ENCODE data around the gene PLSCR3. TPM values are rescaled to one million over a fixed set of nuclear protein-coding genes. Genes with fewer than 3 reads are reported as not detected.
A peak's percentile ranks its signal among the peaks of the same experiment; 100 is the strongest.
"Not testable (repeated sequence)": the region's sequence is repeated elsewhere in the genome, so short reads cannot be mapped to it uniquely, and the experiment has no call there.

Gene PLSCR3
- total RNA-seq, 2 experiments from 2014 or later: 78.2 to 87.0 TPM

DNA sequence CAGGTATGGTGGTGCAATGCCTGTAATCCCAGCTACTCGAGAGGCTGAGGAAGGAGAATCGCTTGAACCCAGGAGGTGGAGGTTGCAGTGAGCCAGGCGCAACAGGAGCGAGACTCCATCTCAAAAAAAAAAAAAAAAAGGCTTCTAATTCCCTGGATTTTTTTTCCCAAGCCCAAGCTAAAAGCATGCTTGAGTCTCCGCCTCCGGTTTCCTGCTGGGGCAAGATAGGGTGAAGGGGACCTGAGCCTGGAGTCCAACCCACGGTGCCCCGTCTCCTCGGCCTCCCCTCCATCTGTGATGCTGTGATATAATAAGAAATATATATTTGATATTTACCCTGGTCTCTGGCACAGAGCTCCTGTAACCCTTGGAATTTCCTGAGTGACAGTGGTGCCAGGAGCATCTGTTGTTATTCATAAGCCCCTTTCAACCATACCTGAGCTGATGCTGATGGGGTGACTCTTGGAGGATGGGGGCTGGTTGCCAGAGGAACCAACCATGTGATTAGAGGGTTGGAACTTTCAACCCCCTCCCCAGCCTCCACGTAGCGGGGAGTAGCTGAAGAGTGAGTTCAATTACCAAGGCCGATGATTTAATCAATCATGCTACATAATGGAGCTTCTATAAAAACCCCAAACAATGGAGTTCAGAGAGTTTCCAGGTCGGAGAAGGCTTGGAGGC, 26.3 kb downstream of the PLSCR3 start:
- Mint-ChIP-seq H3K27me3 (no peaks in the 10 kb centered on the region), H3K4me3 (no peak overlapping the region), H3K4me1 (ENCODE audit: low read depth) (no peaks in the 10 kb centered on the region), H3K36me3 (no peaks in the 10 kb centered on the region), H3K9me3 (no peaks in the 10 kb centered on the region), H3K27ac (no peak overlapping the region)
- CTCF ChIA-PET: interaction anchor here (0.6 to 1.4 kb wide), 3 partner anchors 12 to 147 kb away, joined by 3 to 8 read pairs (median 3); no protein-coding TSS in a partner anchor
- no peak for DNase-seq
- intact Hi-C loops (cut with micrococcal nuclease): no loop called here
- POLR2A ChIA-PET: no interaction called here

DNA sequence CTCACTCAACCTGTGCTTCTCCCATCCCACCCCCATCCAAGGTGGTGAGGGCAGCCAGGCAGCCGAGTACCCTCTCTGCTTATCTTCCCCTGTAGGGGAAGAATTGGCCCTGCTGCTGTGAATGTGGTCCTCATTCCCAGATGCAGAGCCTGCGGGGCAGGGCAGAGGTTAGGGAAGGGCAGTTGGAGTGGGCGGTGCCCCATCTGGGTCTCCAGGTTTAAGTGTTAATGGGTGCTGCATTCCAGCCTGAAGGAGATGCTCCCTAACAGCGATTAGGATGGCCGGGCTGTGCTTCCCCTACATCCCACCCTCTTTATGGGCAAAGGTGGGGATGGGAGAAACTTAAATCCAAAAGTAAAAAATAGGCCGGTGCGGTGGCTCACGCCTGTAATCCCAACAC, 27.2 kb downstream of the PLSCR3 start:
- intact Hi-C loops (cut with micrococcal nuclease): no loop called here
- H3K36me3 Mint-ChIP-seq: no peaks in the 10 kb centered on the region
- H3K4me3 Mint-ChIP-seq: no peak overlapping the region
- no peak overlapping the region for H3K27ac Mint-ChIP-seq
- no peaks in the 10 kb centered on the region for H3K9me3 Mint-ChIP-seq
- no peak for DNase-seq
- H3K27me3 Mint-ChIP-seq: no peaks in the 10 kb centered on the region
- no peaks in the 10 kb centered on the region for H3K4me1 Mint-ChIP-seq (ENCODE audit: low read depth)
- ChIA-PET CTCF (interaction anchor here (1.3 to 1.4 kb wide), 2 partner anchors 11 to 148 kb away, joined by 3 to 8 read pairs; no protein-coding TSS in a partner anchor), POLR2A (no interaction called here)

DNA sequence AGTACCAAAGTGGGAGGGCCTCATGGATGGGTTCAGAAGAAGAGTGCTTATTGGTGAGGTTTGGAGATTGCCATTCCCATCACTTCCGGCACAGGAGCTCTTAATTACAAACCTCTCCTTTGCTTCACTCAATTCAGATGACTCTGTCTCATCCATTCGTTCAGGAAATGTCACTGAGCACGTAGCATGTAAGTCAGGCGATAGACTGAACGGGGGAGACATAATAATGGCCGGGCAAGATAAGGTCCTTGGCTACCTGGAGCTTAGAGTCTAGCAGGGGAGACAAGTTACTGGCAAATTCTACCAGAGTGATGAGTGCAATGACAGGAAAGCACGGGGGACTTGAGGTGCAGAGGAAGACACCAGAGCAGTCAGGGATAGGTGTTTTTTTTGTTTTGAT, 28.4 kb downstream of the PLSCR3 start:
- DNase-seq; H3K4me1 Mint-ChIP-seq (ENCODE audit: low read depth); H3K4me3 Mint-ChIP-seq; POLR2A ChIA-PET; CTCF ChIA-PET; H3K27me3 Mint-ChIP-seq; H3K36me3 Mint-ChIP-seq; H3K27ac Mint-ChIP-seq; H3K9me3 Mint-ChIP-seq; intact Hi-C loops (cut with micrococcal nuclease): not testable (repeated sequence)

DNA sequence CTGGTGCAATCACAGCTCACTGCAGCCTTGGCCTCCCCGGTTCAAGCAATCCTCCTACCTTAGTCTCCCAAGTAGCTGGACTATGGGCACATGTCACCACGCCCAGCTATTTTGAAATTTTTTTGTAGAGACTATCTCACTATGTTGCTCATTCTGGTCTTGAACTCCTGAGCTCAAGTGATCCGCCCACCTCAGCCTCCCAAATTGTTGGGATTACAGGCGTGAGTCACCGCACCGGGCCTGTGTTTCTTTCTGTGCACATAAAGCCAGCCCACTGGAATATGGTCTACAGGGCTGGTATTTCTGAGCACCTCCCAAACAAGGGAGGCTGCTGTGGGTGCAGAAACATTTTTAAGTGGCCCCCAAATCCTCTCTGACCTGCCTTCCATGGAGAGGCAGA, 31.0 kb downstream of the PLSCR3 start:
- CTCF ChIA-PET: interaction anchor here (0.8 to 1.3 kb wide), 2 partner anchors 73 to 197 kb away, joined by 3 read pairs; no protein-coding TSS in a partner anchor
- no peaks in the 10 kb centered on the region for H3K36me3 Mint-ChIP-seq

DNA sequence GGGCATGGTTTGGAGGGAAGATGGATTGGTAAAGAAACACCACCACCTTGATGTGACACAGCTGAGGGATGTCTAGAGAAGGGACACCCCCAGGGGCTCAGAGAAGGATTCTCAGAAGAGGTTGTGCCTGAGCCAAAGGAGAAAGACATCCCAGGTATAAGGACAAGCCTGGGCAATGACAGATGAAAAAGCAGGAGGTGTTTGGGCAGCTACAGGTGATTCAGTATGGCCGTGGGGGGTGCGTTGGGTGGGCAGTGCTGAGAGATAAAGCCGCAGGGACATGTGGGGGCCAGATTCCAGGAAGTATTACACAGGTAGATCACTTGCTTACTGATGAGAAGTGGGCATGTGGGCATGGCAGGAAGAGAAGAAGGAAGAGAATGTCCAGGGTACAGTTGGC, 32.4 kb downstream of the PLSCR3 start:
- Mint-ChIP-seq H3K4me1 (ENCODE audit: low read depth) (no peaks in the 10 kb centered on the region), H3K9me3 (no peaks in the 10 kb centered on the region), H3K27ac (no peak overlapping the region), H3K27me3 (no peaks in the 10 kb centered on the region), H3K4me3 (no peak overlapping the region), H3K36me3 (no peaks in the 10 kb centered on the region)
- DNase-seq: no peak
- intact Hi-C loops (cut with micrococcal nuclease): no loop called here
- ChIA-PET CTCF (interaction anchor here (0.6 to 1.4 kb wide), 4 partner anchors 8 to 161 kb away, joined by 3 read pairs; no protein-coding TSS in a partner anchor), POLR2A (no interaction called here)

More for the DNA sequence above, 31.0 kb downstream of the PLSCR3 start:
- Mint-ChIP-seq H3K27me3 (no peaks in the 10 kb centered on the region), H3K27ac (no peak overlapping the region), H3K4me1 (ENCODE audit: low read depth) (no peaks in the 10 kb centered on the region), H3K4me3 (no peak overlapping the region), H3K9me3 (no peaks in the 10 kb centered on the region)
- no peak for DNase-seq
- intact Hi-C loops (cut with micrococcal nuclease): no loop called here
- POLR2A ChIA-PET: no interaction called here

DNA sequence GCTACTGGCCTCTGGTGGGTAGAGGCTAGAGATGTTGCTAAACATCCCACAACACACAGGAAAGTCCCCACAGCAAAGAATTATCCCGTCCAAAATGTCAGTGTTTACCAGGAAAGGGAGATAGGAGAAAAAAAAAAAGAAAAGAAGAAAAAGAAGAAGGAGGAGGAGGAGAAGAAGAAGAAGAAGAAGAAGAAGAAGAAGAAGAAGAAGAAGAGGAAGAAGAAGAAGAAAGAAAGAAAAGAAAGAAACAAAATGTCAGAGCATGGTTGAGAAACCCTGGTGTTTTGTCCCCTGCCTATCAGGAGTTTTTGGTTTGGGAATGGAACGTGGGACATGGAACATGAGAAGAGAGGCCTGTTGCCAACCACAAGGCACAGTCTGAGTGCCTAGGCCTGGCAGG, 36.9 kb downstream of the PLSCR3 start:
- intact Hi-C loops (cut with micrococcal nuclease): loop anchor here (2.0 kb wide), 2 partner anchors 77 to 203 kb away; partner anchors contain the start of genes SENP3 and TMEM102
- Mint-ChIP-seq H3K4me3 (no peak overlapping the region), H3K9me3 (no peaks in the 10 kb centered on the region), H3K27ac (no peak overlapping the region), H3K27me3 (no peaks in the 10 kb centered on the region), H3K4me1 (ENCODE audit: low read depth) (peaks cover 19% of the 10 kb centered on the region), H3K36me3 (peaks cover 4% of the 10 kb centered on the region)
- no peak for DNase-seq
- ChIA-PET POLR2A (no interaction called here), CTCF (interaction anchor here (0.7 to 3.6 kb wide), 4 partner anchors 56 to 157 kb away, joined by 3 to 19 read pairs (median 4); partner anchors contain the start of genes ELP5 and SPEM2)

DNA sequence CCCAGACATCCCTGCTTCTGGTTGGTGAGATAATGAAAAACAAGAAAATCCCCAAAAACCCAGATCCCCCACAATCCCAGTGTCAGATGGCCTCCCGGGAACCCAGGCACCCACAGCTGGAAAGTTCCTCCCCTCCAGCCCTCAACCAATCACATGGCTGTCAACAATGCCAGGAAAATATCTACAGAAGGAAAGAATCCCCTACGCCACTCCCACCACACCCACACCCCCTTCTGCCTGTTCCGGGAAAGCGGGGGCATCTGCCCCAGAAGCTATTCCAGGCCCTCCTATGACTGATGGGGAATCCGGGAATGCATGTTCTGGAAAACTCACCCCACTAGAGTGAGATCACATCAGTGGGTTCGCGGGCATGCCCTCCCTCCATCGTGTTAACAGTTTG, 37.6 kb downstream of the PLSCR3 start:
- no peaks in the 10 kb centered on the region for H3K9me3 Mint-ChIP-seq
- H3K36me3 Mint-ChIP-seq: peaks cover 5% of the 10 kb centered on the region
- POLR2A ChIA-PET: no interaction called here
- DNase-seq: no peak
- CTCF ChIA-PET: interaction anchor here (1.0 to 4.0 kb wide), 19 partner anchors 11 to 238 kb away, joined by 3 to 71 read pairs (median 7); partner anchors contain the start of genes ACAP1, CHRNB1, FGF11 and NEURL4
- H3K27ac Mint-ChIP-seq: no peak overlapping the region
- intact Hi-C loops (cut with micrococcal nuclease): loop anchor here (2.0 kb wide), 2 partner anchors 78 to 204 kb away; partner anchors contain the start of genes SENP3 and TMEM102
- no peaks in the 10 kb centered on the region for H3K27me3 Mint-ChIP-seq
- H3K4me3 Mint-ChIP-seq: no peak overlapping the region
- peaks cover 21% of the 10 kb centered on the region for H3K4me1 Mint-ChIP-seq (ENCODE audit: low read depth)

DNA sequence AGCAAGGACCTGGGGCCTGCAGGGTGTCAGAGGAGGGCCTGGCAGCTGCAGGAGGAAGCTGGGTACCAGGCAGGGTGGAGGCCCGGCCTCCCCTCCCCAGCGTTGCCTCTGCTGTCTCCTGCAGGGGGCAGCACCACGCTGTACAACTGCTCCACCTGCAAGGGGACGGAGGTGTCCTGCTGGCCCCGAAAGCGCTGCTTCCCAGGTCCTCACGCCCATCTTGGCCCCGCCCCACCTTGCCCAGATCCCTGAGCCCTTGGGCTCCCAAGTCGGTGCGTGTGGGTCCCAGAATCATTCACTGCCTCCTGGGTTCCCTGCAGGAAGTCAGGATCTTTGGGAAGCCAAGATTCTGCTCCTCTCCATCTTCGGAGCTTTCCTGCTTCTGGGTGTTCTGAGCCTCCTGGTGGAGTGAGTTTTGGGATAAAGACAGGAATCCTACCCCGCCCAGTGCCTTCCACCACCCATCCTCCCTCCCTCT, 38.2 kb downstream of the PLSCR3 start:
- Mint-ChIP-seq H3K4me3 (no peak overlapping the region), H3K27ac (no peak overlapping the region), H3K27me3 (no peaks in the 10 kb centered on the region), H3K4me1 (ENCODE audit: low read depth) (peaks cover 24% of the 10 kb centered on the region), H3K9me3 (no peaks in the 10 kb centered on the region), H3K36me3 (peaks cover 8% of the 10 kb centered on the region)
- DNase-seq: peak; percentile 92
- intact Hi-C loops (cut with micrococcal nuclease): loop anchor here (2.0 kb wide), 2 partner anchors 79 to 205 kb away; partner anchors contain the start of genes SENP3 and TMEM102
- ChIA-PET CTCF (interaction anchor here (0.6 to 4.0 kb wide), 58 partner anchors 10 to 332 kb away, joined by 3 to 71 read pairs (median 4); partner anchors contain the start of genes ACAP1, CHRNB1, FGF11 and GPS2), POLR2A (interaction anchor here (0.7 to 1.1 kb wide), 4 partner anchors 19 to 331 kb away, joined by 3 to 4 read pairs (median 4); partner anchors contain the start of gene TP53)

DNA sequence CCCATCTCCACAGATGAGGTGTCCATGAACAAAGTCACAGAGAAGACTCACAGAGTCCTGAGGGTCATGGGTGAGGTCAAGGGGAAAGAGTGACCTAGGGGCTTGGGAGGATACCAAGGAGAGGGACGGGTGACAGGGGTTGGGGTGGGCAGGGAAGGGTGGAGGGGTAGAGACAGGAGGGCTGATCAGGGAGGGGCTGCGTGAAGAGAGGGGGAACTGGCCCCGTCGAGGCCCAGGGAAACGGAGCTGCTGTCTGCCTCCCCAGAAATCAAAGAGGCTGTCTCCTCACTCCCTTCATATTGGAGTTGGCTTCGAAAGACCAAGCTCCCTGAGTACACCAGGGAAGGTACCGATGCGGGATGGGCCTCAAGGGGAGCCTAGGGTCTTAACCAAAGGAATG, 38.8 kb downstream of the PLSCR3 start:
- Mint-ChIP-seq H3K27me3 (no peaks in the 10 kb centered on the region), H3K36me3 (peaks cover 11% of the 10 kb centered on the region), H3K4me3 (no peak overlapping the region), H3K27ac (no peak overlapping the region), H3K4me1 (ENCODE audit: low read depth) (peaks cover 29% of the 10 kb centered on the region), H3K9me3 (no peaks in the 10 kb centered on the region)
- DNase-seq: no peak
- ChIA-PET POLR2A (interaction anchor here (0.7 to 2.1 kb wide), 5 partner anchors 18 to 331 kb away, joined by 3 to 7 read pairs (median 4); partner anchors contain the start of genes ACAP1 and TP53), CTCF (interaction anchor here (0.6 to 4.0 kb wide), 56 partner anchors 9 to 333 kb away, joined by 3 to 71 read pairs (median 4); partner anchors contain the start of genes ACAP1, FGF11, GPS2 and MPDU1)
- intact Hi-C loops (cut with micrococcal nuclease): no loop called here

DNA sequence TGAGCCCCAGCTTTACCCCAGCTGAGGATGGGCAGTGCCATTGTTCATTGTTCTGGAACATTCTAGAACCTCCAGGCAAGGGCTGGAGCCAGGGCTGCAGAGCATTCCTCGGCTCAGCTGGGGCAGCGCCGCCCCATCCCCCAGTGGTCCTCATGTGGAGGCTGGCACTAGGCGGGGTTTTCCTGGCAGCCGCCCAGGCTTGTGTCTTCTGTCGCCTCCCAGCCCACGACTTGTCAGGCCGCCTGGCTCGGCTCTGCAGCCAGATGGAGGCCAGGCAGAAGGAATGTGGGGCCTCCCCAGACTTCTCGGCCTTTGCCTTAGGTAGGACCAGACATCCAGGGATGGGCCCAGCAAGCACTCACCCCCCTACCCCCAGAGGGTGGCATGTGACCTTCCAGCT, 39.3 kb downstream of the PLSCR3 start, which contains the start of gene TMEM95:
TMEM95 (plus strand) TSS at position 104 of the 400 bp plus-strand sequence; CDS start at position 153, 49 bp downstream.
- DNase-seq: no peak
- no peak within 1 kb of the TSS for H3K27ac Mint-ChIP-seq
- CTCF ChIA-PET: interaction anchor here (0.8 to 4.0 kb wide), 29 partner anchors 10 to 333 kb away, joined by 3 to 71 read pairs (median 5); partner anchors contain the start of genes ACAP1, GPS2, NEURL4 and PLSCR3
- H3K36me3 Mint-ChIP-seq: peaks cover 14% of the 10 kb centered on the region
- no peak within 1 kb of the TSS for H3K4me3 Mint-ChIP-seq
- intact Hi-C loops (cut with micrococcal nuclease): no loop called here
- H3K9me3 Mint-ChIP-seq: no peaks in the 10 kb centered on the region
- peaks cover 34% of the 10 kb centered on the region for H3K4me1 Mint-ChIP-seq (ENCODE audit: low read depth)
- H3K27me3 Mint-ChIP-seq: no peaks in the 10 kb centered on the region
- POLR2A ChIA-PET: interaction anchor here (0.7 to 2.1 kb wide), 4 partner anchors 18 to 206 kb away, joined by 3 to 7 read pairs (median 4); partner anchors contain the start of gene ACAP1

DNA sequence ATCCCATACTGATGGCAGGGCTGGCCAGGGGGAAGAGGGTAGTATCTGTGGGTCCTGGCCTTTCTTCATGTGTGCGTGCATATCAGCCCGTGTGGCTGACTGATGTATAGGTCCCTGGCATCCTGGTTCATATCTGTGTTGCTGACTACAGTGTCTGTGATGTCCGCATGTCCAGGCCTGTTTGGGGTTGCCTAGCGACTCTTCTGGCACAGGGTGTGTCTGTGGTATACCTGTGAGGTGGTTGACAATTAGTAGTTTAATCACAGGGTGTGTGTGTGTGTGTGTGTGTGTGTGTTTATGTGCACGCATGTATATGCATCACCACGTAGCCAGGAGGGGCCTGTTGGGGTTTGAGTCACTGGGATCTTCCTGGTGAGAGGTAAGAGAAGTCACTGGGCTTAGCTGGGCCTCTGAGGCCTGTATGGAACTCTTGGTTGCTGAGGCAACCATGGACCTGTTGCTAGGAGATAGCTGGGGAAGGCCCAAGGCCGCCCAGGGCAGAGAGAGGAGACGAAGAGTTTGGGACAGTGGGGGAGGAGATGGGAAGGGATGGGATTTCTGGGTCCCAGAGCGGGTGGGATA, 40.0 kb downstream of the PLSCR3 start:
- Mint-ChIP-seq H3K27ac (no peak overlapping the region), H3K9me3 (no peaks in the 10 kb centered on the region), H3K36me3 (peaks cover 19% of the 10 kb centered on the region), H3K27me3 (no peaks in the 10 kb centered on the region), H3K4me1 (ENCODE audit: low read depth) (peaks cover 39% of the 10 kb centered on the region), H3K4me3 (no peak overlapping the region)
- intact Hi-C loops (cut with micrococcal nuclease): loop anchor here (5.0 kb wide), 2 partner anchors 103 to 128 kb away; partner anchors contain the start of genes POLR2A and SLC35G6
- POLR2A ChIA-PET: interaction anchor here (1.0 to 2.1 kb wide), 3 partner anchors 18 to 83 kb away, joined by 3 to 7 read pairs (median 3); partner anchors contain the start of genes ACAP1 and TMEM256
- peak; percentile 70 for DNase-seq
- CTCF ChIA-PET: interaction anchor here (0.8 to 4.0 kb wide), 7 partner anchors 8 to 160 kb away, joined by 3 to 71 read pairs (median 3); partner anchors contain the start of gene TMEM102
